HG02938 (cell line): ENCODE measurements around the gene MYBPC3.
"Not testable (repeated sequence)": the region's sequence is repeated elsewhere in the genome, so short reads cannot be mapped to it uniquely, and the experiment has no call there.

ENCODE experiments used
- ATAC-seq: cut with Tn5 transposase; IDR thresholded peaks from one replicate; pipeline ENCODE4 v1.9.1; 2021; ENCODE audit warnings: mild to moderate bottlenecking, moderate library complexity; ENCODE audit not compliant: unreplicated experiment

The MYBPC3 gene

DNA sequence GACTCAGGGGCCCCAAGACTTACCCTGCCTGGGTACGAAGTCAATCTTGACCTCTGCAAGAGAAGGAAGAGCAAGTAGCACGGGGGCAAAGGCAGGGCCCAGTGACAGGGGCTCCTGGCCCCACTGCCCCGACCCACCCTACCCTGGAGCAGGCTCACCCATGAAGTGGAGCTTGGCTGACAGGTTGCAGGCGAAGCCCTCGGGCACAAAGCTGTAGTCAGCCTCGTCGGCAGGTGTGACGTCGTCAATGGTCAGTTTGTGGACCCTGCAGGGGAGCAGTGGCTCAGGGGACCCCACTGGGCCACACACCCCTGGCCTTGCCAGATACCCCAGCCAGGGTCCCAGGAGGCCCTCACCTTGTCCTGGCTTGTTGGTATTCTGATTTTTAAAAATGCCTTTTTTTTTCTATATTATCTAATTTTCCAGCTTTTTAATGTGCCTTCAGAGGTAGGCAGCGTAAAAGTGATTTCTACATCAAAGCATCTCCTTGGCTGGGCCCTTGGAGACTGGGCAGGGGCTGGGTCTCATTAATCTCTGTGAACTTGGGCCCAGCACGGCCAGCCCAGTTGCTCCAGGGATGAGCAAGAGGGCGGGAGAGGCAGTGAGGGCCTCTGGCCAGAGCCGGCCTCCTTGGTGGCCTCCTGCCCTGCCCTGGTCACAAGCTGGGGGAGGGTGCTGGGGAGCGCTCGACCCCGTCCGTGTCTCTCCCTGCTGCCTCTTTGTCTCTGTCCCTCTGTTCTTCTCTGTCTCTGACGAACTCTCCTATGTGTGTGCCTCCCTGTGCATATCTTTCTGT lies 11.3 kb downstream of the MYBPC3 start:
- no peak for ATAC-seq

DNA sequence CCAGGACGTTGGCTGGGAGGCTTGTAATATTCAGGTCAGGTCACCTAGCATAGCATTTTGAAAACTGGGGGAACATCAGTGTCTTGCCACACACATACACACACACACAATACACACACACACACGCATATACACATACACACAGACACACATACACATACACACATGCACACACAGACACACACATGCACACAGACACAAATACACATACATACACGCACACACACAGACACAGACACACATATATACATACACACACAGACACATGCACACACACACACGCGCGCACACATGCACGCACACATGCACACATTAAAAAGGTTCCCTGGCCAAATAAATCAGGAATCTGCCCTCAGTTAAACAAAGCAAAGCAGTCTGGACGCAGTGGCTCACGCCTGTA lies 12.5 kb downstream of the MYBPC3 start:
- no peak for ATAC-seq

DNA sequence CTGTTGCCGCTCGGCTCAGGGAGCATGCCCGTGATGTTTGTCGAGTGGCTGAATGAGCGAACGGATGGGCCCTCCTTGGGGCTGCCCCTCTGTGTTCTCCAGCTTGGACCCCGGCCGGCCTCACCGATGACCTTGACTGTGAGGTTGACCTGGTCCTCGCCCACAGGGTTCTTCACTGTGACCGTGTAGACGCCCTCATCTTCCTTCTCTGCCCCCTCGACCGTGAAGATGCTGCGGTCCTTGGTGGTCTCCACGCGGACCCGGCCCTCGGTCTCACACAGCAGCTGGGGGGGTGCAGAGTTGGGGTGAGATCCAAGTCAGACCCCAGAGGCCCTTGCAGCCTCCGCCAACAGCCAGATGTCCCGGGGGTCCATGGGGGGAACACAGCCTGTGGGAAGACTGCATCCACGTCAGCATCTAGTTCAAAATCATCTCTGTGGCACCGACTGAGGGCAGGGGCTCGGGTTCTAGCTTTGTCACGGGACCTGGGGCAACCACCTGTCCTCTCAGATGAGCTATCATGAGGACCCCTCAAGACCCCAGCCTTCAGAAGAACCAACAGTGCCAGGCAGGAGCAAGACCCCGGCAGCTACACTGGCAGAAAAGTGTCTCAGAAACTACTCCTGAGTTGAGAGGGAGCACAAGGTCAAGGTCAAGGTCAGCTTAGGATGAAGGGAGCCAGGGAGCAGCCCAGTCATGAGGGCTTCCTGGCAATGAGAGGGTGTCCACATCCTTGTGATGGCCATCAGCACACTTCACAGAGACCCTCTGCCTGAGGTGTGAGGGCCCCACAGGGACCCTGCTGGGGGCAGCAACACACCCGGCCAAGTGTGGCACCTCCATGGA lies 13.9 kb downstream of the MYBPC3 start:
- ATAC-seq: no peak

GRCh38 chr11:47337229-47337924 lies 15.1 kb downstream of the MYBPC3 start:
- ATAC-seq: no peak

DNA sequence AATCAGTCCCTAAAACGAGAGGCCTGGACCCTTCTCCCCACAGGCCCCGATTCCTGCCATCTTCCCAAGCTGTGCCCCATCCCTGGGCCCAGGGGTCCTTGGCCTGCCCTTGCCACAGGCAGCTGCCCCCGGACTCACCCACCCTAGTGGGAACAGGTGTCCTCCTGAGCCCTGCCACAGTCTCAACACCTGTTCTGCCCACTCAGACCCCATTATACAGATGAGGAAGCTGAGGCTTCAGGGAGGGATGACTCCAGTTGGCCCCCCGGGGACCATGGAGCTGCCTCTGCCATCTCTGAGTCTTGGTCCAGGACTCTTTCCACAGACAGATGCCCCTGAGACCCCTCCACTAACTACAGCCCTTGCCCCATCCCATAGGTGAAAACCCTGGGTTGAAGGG lies 15.9 kb downstream of the MYBPC3 start:
- no peak for ATAC-seq

GRCh38 chr11:47335733-47336132 lies 16.8 kb downstream of the MYBPC3 start:
- ATAC-seq: no peak

DNA sequence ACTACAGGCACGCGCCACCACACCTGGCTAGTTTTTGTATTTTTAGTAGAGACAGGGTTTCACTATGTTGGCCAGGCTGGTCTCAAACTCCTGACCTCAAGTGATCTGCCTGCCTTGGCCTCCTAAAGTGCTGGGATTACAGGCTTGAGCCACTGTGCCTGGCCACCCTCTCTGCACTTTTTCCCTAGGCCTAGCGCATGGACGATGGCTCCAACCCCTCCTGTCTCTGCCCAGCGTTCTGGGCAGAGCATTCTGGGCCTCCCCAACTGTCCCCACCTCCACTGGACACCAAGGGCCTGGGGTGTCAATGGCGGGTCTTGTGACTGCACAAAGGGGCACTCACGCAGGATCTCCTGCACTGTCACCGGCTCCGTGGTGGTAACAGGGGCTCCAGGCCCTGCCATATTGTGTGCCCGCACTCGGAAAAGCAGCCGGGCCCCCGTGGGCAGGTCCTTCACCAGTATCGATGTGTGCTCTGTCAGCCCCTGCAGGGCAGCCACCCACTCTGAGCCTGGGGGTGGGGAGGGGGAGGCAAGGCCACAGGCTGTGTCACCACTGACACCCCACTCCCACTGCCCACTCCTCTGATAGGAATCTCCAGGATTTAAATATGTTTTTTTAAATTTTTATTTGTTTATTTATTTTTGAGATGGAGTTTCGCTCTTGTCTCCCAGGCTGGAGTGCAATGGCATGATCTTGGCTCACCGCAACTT lies 17.6 kb downstream of the MYBPC3 start:
- ATAC-seq: not testable (repeated sequence)

DNA sequence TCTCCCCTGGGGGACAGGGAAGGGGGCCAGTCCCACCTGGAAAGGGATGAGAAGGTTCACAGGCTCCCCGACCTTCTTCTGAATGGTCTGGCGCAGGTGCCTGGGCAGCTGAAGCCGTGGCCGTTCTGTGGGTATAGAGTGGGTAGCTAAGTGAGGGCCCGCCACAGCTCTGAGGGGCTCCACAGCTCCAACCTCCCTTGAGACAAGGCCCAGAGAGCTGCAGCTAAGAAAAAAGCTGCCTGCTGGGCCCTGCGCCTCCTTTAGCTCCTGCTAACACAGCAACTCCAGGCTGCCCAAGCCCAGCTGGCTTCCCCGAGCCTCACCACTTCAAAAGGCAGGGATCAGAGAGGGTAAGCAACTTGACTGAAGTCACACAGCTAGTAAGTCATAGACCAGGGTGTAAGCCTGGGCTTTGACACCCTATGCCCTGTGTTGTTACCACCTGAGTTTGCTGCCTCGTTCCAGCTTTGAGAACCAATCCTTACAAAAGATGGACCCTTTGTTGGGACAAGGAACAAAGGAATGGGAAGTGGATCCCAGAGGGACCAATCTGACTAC lies 18.5 kb downstream of the MYBPC3 start:
- ATAC-seq: no peak

- no peak for ATAC-seq
These were observed 19.0 kb downstream of the MYBPC3 start for GRCh38 chr11:47333526-47333845.

GRCh38 chr11:47332791-47333525 lies 19.5 kb downstream of the MYBPC3 start:
- no peak for ATAC-seq

- ATAC-seq: no peak
These were observed 20.2 kb downstream of the MYBPC3 start for GRCh38 chr11:47332303-47332711.

DNA sequence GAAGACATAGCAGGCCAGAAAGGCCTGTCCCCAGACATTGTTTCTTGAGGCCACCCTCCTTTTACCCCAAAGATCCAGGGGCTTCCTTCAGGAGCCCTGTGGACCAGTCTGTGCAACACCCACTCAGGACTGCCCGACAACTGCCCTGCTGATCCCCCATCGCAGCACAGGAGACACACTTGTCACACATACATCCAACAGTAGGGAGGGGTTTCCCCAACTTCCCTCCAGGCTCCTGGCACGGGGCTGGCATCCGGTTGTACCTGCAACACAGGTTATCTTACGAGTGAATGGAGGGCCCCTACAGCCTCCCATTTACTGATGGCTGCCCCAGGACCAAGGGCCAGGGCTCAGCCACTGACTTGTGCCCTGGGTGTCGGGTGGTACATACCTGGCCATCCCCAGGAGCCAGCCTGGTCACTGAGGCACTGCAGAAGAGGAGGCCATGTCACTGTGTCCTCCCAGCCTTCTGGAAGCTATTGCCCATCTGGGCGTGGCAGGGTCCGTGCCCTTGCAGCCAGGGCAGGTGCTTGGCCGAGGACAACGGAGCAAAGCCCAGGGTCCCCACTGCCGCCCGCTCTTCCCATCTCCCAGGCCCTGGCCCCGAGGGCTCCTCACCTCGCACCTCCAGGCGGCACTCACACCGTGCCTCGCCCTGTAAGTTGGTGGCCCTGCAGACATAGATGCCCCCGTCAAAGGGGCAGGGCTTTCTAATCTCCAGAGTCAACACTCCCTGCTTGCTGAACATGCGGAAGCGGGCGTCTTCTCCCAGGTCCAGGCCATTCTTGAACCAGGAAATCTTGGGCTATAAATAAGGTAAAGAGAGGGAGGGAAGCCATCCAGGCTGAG lies 20.8 kb downstream of the MYBPC3 start:
- ATAC-seq: no peak

GRCh38 chr11:47329987-47330931 lies 22.2 kb downstream of the MYBPC3 start:
- ATAC-seq: no peak

DNA sequence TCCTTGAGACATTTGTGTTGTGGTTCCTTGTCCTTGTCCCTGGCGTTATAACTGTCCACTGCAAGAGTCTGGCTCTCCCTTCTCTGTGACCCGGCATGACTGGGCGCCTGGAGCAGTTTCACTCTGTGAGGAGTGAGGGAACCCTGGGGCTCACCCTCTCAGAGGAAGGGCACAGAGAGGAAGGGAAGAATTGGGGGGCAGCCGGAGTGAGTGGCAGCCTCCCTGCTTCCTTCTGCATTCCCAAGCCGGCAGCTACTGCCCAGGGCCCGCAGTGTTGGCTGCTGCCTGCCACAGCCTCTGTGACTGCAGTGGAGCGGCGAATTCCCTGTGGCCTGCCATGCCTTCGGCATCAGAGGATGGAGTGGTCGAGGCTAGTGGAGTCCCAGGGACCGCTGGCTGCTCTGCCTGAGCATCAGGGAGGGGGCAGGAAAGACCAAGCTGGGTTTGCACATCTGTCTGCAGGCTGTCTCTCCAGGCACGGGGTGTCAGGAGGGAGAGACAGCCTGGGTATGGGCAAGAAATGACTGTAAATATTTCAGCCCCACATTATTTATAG lies 23.0 kb downstream of the MYBPC3 start:
- ATAC-seq: no peak

- ATAC-seq: peak; percentile 48
These were observed 23.8 kb downstream of the MYBPC3 start for GRCh38 chr11:47328449-47329390.

DNA sequence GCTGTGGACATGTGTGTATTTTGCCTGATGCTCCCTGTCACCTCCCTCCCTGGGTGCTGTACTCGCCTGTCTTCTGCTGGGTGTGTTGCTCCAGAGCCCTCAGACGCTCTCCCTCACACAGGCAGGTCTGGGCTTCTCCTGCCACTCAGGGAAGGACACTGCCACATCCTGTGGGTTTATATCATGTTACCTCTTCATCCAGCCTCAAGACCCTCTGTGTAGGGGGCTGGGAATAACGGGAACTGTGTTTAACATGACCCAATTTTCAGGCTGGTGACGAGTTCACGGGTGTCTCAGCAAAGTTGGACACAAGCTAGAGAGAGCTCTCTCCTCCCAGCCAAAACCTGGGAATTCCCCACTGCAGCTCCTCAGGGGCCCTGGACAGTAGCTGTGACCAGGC lies 24.6 kb downstream of the MYBPC3 start:
- ATAC-seq: no peak

DNA sequence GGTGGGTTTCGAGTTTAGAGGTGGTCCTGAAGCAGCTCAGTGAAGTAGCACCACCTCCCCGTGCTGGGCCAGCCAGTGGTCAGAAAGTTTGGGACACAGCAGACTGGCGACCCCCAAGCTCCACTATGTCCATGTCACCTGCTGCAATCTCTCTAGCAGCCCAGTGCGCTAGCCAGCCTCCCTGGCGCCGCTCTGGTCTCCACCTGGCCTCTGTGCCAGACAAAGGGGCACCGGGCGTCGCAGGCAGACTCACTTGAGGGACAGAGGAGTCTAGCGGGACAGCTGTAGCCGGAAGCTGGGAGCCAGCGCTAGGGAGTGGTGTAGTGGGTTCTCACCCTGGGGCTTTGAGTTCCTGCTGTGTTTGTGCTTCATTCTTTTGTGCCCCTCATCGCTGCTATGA lies 25.5 kb downstream of the MYBPC3 start:
- no peak for ATAC-seq
